Epithelial cell of prostate (primary cell): Measurements from ENCODE around the gene NDUFS8.

Experiments
- DNase-seq: peaks from one replicate; pipeline ENCODE4 v3.0.0-alpha.2; 2011; ENCODE audit warnings: low read depth, low spot score
- H3K27ac ChIP-seq: fragments of 450-650 bp; 2 replicates; pipeline ENCODE4 v1.5.1; 2017; ENCODE audit warnings: mild to moderate bottlenecking

NDUFS8 gene

DNA sequence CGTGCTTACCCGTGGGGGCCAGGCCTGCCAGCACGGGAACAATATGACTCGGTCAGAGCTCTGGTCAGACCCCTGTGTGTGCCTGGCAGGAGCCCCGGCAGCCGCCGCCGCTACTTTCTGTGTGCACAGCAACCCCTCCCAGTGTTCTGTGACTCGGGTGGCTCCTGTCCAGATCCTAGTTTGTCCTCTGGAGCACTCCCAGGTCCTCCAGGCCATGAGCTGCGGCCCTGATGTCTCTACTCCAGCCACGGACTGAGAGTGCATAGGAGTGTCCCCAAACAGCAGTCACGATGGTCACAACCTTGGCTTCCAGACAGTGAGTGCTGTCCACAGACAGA, 3.2 kb downstream of the NDUFS8 start:
- no peak for DNase-seq
- no peak overlapping the region for H3K27ac ChIP-seq

DNA sequence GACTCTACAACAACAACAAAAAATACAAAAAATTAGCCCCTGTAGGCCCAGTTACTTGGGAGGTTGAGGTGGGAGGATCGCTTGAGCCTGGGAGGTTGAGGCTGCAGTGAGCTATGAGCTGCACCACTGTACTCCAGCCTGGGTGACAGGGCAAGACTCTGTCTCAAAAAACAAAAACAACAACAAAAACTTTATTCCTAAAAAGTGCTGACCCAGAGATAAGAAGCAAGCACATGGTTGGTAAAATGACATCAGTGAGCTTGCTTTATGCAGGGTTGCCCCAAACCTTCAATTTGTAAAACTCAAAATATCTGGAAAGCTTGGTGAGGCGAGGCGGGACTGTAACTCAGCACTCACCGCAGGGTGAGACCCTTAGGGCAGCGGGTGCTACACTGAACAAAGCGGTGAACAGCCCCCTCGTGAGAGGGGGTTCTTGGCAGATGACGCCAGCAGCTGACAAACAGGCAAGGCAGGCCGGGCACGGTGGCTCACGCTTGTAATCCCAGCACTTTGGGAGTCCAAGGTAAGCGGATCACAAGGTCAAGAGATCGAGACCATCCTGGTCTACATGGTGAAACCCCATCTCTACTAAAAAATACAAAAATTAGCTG, 4.9 kb downstream of the NDUFS8 start:
- H3K27ac ChIP-seq: no peak overlapping the region
- DNase-seq: no peak

DNA sequence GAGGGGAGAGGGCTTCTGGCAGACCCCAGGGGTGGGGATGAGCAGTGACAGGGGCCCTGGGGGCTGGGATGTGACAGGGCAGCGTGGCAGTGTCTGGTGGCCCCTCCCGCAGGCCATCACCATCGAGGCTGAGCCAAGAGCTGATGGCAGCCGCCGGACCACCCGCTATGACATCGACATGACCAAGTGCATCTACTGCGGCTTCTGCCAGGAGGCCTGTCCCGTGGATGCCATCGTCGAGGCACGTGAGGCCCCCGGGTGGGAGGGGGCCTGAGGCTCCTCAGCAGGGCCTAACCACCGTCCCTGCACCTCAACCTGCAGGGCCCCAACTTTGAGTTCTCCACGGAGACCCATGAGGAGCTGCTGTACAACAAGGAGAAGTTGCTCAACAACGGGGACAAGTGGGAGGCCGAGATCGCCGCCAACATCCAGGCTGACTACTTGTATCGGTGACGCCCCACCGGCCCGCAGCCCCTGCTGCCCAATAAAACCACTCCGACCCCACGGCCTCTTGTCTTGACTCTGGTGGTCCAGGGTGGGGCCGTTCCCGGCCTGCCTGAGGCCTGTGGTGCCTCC, 5.7 kb downstream of the NDUFS8 start:
- no peak overlapping the region for H3K27ac ChIP-seq
- no peak for DNase-seq

DNA sequence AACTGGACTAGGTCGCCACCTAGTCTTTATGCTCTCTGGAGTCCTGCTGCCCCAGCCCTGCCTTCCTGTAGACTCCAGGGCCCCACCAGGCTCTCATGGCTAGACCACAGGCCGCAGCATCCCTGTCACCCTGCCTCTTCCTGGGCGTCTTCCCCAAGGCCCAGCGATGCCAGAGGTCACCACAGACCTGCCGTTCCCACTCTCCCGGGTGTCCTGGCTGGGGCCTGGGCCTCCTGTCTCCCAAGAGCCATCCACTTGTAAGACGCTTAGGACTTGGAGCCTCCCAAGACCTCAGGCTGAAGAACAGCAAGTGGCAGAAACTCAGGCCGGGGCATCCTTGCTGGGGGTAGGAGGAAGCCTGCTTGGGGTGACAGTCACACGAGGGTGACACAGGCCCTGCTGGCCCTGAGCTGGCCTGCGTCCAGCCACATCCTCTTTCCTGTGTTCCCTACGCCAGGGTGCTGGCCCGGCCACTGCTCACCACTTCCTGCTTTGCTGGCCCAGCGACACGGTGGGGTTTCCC, 6.3 kb downstream of the NDUFS8 start:
- DNase-seq: no peak
- no peak overlapping the region for H3K27ac ChIP-seq

DNA sequence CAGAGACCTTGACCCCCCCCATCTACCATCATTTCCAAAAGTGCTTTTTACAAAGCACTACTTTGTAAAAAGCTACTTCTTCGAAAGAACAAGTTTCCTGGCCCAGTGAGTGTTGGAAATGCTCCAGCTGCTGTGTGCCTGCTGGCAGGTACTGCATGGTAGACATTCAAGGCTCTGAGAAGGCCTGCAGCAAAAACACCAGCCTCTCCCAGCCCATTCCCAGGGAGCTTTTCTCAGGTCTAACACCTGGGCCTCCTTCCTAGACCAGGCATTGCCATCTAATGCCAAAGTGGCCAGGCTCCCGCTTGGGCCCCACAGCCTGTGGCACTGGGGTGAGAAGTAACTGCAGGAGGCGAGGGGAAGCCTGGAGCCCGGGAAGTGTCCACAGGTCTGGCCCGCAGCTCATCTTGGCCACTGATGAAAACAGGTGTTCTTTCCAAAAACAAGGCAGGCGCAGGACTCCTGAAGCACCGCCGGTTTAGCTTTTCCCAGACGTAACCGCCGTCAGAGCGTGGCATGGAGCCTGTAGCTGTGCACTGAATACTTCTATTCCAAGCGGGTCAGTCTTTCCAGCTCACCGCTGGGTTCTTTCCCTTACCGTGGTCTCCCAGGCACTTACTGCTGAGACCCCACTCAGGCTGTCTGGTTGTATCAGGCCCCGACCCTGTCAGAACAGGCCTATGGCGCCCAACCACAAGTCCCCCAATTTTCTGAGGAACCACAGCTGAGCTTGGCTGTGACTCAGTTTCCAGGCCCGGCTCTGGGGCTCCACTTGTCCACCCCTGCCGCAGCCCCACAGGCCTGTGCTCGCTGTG, 7.1 kb downstream of the NDUFS8 start:
- DNase-seq: no peak
- H3K27ac ChIP-seq: no peak overlapping the region

DNA sequence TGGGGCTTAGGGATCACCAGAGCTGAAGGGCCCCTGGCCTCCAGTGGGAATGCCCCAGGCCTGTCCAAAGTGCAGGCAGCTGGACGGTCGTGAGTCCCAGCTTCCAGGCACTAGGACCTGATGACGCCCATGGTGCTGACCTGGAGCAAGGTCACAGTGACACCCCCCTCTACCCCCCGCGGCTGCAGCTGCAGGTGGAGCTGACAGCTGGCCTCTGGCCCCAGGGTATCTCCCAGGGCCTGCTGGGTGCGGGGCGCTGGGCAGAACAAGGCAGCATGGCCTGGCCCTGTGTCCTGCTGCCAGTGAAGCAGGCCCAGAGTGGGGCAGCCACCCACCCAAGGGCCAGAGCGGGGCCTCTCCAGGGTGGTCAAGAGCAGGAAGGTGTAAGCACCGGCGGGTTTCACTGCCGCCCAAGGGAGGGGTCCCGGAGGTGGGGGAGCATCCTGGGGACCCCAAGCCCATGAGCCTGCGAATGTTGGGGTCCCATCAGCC, 7.8 kb downstream of the NDUFS8 start:
- peak overlapping the region; percentile 45 for H3K27ac ChIP-seq
- no peak for DNase-seq

DNA sequence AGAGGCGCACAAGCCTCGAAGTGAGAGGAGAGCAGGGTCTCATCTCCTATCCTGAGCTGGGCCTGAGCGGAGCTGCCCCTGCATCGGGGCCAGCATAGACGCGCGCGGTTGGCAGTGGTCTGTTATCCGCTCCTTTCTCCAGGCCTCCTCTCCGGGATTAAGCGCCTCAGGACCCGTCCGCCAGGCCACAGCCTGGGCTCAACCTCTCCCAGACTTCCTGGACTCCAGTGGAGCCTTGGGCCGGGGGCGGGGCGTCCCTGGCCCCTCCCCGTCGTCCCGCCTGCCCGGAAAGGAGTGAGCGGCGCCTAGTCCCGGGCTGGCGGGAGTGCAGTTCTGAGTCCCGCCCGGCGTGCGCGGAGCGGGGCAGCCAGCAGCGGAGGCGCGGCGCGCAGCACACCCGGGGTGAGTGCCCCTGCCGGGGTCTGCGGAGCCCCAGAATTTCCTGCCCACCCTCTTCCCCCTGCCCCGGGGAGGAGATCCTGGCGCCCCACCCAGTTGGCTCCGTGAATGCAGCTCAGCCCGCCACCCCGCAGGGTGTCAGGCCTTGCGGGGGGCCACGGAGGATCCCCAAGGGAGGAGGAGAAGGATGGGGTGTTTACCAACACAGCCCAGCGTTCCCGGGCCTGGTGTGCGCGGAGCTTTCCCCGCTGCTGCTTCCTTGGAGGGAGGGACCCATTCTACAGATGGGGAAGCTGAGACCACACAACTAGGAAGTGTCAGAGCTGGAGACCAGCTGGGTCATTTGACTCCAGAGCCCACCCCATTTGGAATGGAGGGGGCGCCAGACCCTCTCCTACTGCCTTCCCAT, 8.4 kb downstream of the NDUFS8 start, which contains the start of gene TCIRG1:
Gene TCIRG1, plus strand, starts transcription at position 308 of the 808 bp plus-strand sequence. CDS start 2,247 bp downstream, outside the sequence.
- H3K27ac ChIP-seq: peak within 1 kb of the TSS; percentile 45
- DNase-seq: no peak

DNA sequence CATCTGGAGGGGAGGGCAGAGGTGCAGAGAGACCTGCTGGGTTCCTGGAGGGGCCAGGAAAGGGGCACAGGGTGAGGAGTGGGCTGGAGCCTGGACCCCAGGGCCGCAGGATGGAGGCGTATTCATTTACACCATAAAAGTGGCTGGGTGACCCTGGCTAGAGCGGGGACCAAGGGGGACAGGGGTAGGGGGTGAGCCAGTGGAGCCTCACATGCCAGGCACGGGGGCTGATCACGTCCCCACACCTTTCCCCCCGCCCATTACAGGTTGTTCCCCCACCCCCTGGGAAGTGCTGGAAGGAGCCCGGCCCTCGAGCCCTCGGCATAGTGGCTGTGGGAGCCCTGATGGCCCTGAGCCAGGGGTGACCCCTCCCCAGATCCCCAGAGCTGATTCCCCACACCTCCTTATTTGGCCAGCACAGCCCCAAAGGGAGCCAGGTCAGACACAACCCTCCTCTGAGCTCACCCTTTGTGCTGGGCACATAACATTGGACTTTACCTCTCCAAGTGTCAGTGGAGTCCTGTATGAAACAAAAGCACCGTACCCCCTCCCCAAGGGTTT, 9.1 kb downstream of the NDUFS8 start:
- no peak for DNase-seq

DNA sequence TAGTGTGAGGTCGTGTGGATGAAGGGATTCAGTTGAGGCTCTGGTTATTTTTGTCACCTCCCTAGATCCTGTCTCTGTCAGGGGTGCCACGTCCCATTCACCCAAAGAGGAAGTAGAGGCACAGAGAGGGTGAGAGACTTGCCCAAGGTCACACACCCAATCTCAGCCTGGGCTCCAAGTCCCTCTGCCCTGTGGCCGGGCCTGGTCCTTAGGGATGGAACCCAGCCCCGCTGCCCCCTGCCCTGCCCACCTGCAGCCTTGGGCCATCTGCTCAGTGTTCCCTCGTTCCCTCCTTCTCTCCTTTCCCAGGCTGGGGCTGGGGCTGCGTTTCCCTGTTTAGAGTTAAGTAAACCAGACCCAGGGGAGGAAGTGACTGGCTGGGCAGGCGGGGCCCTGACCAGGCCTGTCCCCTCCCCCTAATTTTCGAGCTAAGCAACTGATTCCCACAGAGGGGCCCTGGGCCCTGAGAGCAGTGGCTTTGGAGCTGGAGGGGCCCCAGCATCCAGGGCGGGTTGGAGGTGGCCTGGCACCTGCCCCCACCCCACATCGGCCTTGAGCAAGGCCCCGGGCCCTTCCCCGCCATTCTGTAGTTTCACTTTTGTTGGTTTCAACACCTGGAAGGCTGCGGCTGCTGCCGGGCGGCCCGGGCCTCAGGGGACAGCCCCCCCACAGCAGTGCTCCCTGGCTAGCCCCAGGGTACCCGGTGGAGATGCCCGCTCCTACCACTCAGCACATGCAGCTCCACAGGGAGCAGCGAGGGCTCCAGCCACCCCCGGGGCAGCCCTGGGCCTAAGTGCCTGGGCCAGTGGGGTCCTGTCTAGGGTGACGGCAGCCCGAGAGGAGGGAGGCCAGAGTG, 9.8 kb downstream of the NDUFS8 start:
- H3K27ac ChIP-seq: peak overlapping the region; percentile 45
- no peak for DNase-seq

More for the DNA sequence above, 9.1 kb downstream of the NDUFS8 start:
- H3K27ac ChIP-seq: peak overlapping the region; percentile 45

DNA sequence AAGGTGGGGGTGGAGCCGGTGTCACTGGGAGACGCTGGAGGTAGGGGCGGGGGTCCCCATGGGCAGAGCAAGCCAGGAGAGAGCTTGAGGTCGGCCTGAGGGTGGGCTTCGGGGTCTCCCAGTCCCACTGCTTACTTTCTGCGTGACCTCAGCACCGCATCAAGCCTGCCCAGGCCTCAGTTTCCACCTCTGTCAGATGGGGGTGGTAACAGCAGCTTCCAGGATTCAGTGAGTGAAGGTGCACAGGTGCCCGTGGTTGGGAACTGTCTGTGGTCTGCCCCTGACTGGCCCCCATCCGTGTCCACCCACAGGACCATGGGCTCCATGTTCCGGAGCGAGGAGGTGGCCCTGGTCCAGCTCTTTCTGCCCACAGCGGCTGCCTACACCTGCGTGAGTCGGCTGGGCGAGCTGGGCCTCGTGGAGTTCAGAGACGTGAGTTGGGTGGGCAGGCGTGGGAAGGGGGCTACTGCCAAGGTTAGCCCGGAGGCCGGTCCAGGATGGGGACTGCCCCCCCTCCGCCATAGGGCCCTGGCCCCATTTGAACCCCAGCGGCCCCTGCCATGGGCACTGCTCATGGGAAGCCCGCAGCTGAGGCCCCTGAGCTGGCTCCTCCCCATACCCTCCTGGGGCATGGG, 10.6 kb downstream of the NDUFS8 start:
- DNase-seq: no peak
- peak overlapping the region; percentile 45 for H3K27ac ChIP-seq

DNA sequence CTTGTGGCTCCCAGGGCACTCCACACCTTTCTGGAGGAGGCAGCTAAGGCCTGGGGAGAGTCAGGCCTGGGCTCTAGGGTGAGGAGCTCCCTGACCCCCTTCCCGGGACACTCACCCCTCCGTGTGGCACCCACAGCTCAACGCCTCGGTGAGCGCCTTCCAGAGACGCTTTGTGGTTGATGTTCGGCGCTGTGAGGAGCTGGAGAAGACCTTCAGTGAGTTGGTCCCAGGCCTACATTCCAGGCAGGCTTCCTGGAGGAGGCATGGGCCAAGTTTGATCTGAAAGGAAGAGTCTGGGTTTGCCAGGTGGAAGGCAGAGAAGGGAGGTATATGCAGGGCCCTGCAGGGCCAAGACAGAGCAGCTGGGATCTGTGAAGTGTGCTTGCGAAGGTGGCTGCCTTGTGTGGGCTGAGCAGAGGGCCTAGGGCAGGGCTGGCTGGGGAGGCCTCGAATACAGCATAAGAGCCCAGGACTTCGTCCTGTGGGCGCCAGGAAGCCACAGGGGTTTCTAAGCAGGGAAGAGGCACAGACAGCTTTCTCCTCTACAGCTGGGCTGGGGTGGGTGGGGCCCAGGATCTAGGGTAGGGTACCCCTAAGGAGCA, 11.2 kb downstream of the NDUFS8 start:
- no peak for DNase-seq
- H3K27ac ChIP-seq: no peak overlapping the region

DNA sequence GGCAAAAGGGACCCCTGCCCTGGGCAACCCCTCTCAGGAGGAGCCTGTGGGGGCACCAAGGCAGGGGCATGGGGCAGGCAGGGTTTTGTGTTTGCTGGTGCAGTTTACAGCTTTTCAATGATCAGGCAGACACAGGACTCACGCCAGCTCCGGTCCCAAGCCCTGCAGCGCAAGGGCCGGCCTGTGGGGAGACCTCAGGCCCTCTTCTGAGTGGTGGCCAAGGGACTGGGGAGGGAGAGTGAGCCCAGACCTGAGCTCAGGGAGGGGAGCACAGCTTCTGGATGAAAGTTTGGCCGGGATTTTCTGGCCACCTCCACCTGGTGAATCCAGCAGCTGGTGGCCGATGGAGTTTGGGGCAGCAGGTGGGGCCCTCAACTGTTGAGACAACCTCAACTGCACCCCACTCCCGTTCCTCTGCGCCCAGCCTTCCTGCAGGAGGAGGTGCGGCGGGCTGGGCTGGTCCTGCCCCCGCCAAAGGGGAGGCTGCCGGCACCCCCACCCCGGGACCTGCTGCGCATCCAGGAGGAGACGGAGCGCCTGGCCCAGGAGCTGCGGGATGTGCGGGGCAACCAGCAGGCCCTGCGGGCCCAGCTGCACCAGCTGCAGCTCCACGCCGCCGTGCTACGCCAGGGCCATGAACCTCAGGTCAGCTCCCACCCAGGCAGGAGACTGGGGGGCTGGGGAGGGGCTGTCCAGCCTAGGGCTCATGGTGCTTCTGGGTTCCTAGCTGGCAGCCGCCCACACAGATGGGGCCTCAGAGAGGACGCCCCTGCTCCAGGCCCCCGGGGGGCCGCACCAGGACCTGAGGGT, 11.9 kb downstream of the NDUFS8 start:
- no peak overlapping the region for H3K27ac ChIP-seq
- DNase-seq: no peak

DNA sequence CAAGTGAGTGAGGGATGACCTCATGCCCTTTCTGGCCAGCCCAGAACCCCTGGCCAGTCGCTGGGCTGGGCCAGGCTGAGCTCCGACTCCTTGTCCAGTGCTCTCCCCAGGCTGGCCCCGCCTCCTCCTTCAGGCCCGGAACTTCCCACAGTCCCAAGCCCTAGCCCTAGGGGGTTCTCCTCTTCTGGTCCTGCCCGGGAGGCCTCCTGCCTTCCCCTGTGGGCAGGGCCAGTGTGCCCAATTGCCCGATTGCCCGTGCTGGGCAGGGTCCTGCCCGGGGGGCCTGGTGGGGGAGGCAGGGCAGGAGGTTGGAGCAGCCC, 12.5 kb downstream of the NDUFS8 start:
- no peak for DNase-seq
- H3K27ac ChIP-seq: no peak overlapping the region

DNA sequence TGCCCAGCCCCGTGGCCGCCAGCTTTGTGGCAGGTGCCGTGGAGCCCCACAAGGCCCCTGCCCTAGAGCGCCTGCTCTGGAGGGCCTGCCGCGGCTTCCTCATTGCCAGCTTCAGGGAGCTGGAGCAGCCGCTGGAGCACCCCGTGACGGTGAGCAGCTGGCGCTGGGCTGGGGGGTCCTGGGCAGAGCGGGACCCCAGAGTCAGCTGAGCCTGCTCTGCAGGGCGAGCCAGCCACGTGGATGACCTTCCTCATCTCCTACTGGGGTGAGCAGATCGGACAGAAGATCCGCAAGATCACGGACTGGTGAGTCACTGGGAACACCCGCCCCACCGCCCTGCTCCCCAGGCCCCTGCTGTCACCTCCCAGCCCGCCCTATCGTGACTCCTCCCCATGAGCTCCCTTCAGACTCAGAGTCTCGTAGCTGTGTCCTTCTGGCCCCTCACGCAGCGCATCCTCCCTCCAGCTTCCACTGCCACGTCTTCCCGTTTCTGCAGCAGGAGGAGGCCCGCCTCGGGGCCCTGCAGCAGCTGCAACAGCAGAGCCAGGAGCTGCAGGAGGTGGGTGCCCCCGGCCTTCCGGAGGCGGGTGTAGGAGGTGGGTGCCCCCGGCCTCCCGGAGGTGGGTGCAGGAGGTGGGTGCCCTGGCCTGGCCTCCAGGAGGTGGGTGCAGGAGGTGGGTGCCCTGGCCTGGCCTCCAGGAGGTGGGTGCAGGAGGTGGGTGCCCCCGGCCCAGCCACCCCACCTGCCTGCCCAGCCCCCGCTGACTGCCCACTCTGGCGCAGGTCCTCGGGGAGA, 13.1 kb downstream of the NDUFS8 start:
- DNase-seq: no peak
- no peak overlapping the region for H3K27ac ChIP-seq

DNA sequence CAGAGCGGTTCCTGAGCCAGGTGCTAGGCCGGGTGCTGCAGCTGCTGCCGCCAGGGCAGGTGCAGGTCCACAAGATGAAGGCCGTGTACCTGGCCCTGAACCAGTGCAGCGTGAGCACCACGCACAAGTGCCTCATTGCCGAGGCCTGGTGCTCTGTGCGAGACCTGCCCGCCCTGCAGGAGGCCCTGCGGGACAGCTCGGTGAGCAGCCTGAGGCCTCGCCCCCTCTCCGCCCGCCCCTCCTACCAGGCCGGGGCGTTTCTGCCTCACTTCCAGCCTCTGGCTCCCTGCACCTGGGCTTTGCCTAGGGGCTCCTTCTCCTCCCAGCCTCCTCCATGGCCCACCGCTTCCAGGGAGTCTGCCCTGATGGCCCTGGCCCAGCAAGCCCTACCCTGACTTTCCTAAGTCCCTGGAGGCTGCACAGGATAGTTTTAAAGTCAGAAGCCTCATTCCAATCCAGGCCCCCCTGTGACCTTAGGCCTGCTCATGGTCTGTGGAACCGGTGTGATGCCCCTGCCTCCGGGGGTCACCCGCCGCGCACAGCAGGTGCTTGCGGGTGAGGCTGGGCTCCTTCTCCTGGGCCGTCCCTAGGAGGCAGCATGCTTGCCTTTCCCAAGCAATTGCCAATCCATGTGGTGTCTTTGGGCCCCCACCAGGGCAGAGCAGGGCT, 13.8 kb downstream of the NDUFS8 start:
- no peak overlapping the region for H3K27ac ChIP-seq
- no peak for DNase-seq

DNA sequence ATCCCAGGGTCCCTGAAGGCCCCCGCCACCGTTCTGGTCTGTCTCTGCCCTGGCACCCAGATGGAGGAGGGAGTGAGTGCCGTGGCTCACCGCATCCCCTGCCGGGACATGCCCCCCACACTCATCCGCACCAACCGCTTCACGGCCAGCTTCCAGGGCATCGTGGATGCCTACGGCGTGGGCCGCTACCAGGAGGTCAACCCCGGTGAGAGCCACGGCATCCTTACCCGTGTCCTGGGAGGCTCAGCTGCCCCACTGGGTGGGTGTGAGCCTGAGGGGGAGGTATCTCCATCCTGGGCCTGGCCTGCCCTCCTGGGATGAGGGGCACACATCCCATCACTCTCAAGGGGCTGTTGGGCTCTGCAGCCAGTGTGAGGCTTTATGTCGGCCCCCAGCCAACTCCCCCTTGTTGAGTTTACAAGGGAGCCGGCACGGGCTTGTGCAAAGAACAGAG, 14.4 kb downstream of the NDUFS8 start:
- H3K27ac ChIP-seq: no peak overlapping the region
- no peak for DNase-seq
